Neuronal stem cell (in vitro differentiated cells): ENCODE data around the gene LRRC18.
A peak's percentile ranks its signal among the peaks of the same experiment; 100 is the strongest.

Source experiments
- DNase-seq: peaks from one replicate; pipeline ENCODE4 v3.0.0-alpha.2; 2013; ENCODE audit warnings: low spot score
- H2AFZ ChIP-seq: one replicate; pipeline ENCODE4 v1.6.1; 2013; ENCODE audit warnings: mild to moderate bottlenecking, low read length, inconsistent platforms
- H2AK5ac ChIP-seq: 2 replicates; pipeline ENCODE4 v1.6.1; 2013; ENCODE audit warnings: low read depth, mild to moderate bottlenecking, inconsistent platforms, low read length, moderate library complexity, mixed read lengths
- H2BK120ac ChIP-seq: 2 replicates; pipeline ENCODE4 v1.6.1; 2013; ENCODE audit warnings: low read depth, mild to moderate bottlenecking, inconsistent platforms, low read length, moderate library complexity, mixed read lengths
- H2BK12ac ChIP-seq: one replicate; pipeline ENCODE4 v1.6.1; 2013; ENCODE audit warnings: low read length, inconsistent platforms
- H2BK15ac ChIP-seq: 2 replicates; pipeline ENCODE4 v1.6.1; 2013; ENCODE audit warnings: mild to moderate bottlenecking, low read length, inconsistent platforms, mixed read lengths
- H2BK5ac ChIP-seq: one replicate; pipeline ENCODE4 v1.6.1; 2013; ENCODE audit warnings: inconsistent platforms, mild to moderate bottlenecking, low read length, moderate library complexity
- H3K14ac ChIP-seq: one replicate; pipeline ENCODE4 v1.6.1; 2013; ENCODE audit warnings: low read length, inconsistent platforms
- H3K18ac ChIP-seq: 2 replicates; pipeline ENCODE4 v1.6.1; 2013; ENCODE audit warnings: low read length, inconsistent platforms
- H3K23ac ChIP-seq: 2 replicates; pipeline ENCODE4 v1.6.1; 2013; ENCODE audit warnings: low read depth, mild to moderate bottlenecking, mixed read lengths, low read length, inconsistent platforms; ENCODE audit not compliant: poor library complexity
- H3K27ac ChIP-seq: replicated peaks from 3 replicates; pipeline ENCODE4 v1.5.1; 2013; ENCODE audit warnings: low read length, inconsistent platforms
- H3K27me3 ChIP-seq, 3 experiments: 2 replicates each; pipeline ENCODE4 v1.6.1; 2013; ENCODE audit warnings: low read length in 3 of 3, mild to moderate bottlenecking in 2 of 3, inconsistent platforms in 1 of 3, low read depth in 1 of 3, mixed read lengths in 1 of 3, moderate library complexity in 1 of 3; ENCODE audit not compliant: control insufficient read depth in 3 of 3, insufficient read depth in 3 of 3
- H3K36me3 ChIP-seq, 2 donors: replicated peaks in 1 of 2; 2 replicates each; pipeline ENCODE4 v1.6.1; 2013; ENCODE audit warnings: low read length in 2 of 2; ENCODE audit not compliant: control insufficient read depth in 2 of 2, insufficient read depth in 2 of 2
- H3K4ac ChIP-seq: 2 replicates; pipeline ENCODE4 v1.6.1; 2013; ENCODE audit warnings: inconsistent platforms, mild to moderate bottlenecking, low read length, moderate library complexity
- H3K4me1 ChIP-seq, 2 donors: 1 replicate in 1 of 2; 2 replicates in 1 of 2; pipeline ENCODE4 v1.6.1; 2013; ENCODE audit warnings: low read length in 2 of 2, low read depth in 1 of 2; ENCODE audit not compliant: control insufficient read depth in 2 of 2, insufficient read depth in 1 of 2
- H3K4me2 ChIP-seq: one replicate; pipeline ENCODE4 v1.6.1; 2013; ENCODE audit warnings: mild to moderate bottlenecking, low read length, inconsistent platforms; ENCODE audit not compliant: insufficient read depth, poor library complexity, severe bottlenecking
- H3K4me3 ChIP-seq, 2 donors: 2 replicates each; pipeline ENCODE4 v1.5.1; 2013; ENCODE audit warnings: low read length in 2 of 2, mild to moderate bottlenecking in 2 of 2, inconsistent platforms in 1 of 2, moderate library complexity in 1 of 2
- H3K79me1 ChIP-seq: one replicate; pipeline ENCODE4 v1.6.1; 2013; ENCODE audit warnings: low read depth, mild to moderate bottlenecking, inconsistent platforms, low read length, moderate library complexity
- H3K9ac ChIP-seq: one replicate; pipeline ENCODE4 v1.6.1; 2013; ENCODE audit warnings: mild to moderate bottlenecking, low read depth, low read length, inconsistent platforms; ENCODE audit not compliant: poor library complexity
- H3K9me3 ChIP-seq, 2 donors: replicated peaks in 1 of 2; 2 replicates each; pipeline versions ENCODE3 to v1.6.1; 2013; ENCODE audit warnings: low read length in 2 of 2, mild to moderate bottlenecking in 2 of 2, inconsistent platforms in 1 of 2, low read depth in 1 of 2, mixed read lengths in 1 of 2, moderate library complexity in 1 of 2; ENCODE audit not compliant: control insufficient read depth in 2 of 2, insufficient read depth in 1 of 2
- H4K8ac ChIP-seq: one replicate; pipeline ENCODE4 v1.6.1; 2013; ENCODE audit warnings: low read depth, mild to moderate bottlenecking, inconsistent platforms, low read length, moderate library complexity
- H4K91ac ChIP-seq: one replicate; pipeline ENCODE4 v1.6.1; 2013; ENCODE audit warnings: low read length, low read depth, mild to moderate bottlenecking, inconsistent platforms; ENCODE audit not compliant: poor library complexity
- WGBS, 2 donors: extraction: QIAGEN DNeasy Blood & Tissue Kit; methylation state at CpG; one replicate each; pipeline ENCODE4 v1.1.7; 2013; ENCODE audit warnings: missing lambda C conversion rate in 2 of 2, mixed read lengths in 1 of 2; ENCODE audit not compliant: insufficient read length in 2 of 2, insufficient replicate concordance in 1 of 2; ENCODE audit errors: extremely low coverage in 2 of 2; 5-methylcytosine and 5-hydroxymethylcytosine counted together

The LRRC18 gene

DNA sequence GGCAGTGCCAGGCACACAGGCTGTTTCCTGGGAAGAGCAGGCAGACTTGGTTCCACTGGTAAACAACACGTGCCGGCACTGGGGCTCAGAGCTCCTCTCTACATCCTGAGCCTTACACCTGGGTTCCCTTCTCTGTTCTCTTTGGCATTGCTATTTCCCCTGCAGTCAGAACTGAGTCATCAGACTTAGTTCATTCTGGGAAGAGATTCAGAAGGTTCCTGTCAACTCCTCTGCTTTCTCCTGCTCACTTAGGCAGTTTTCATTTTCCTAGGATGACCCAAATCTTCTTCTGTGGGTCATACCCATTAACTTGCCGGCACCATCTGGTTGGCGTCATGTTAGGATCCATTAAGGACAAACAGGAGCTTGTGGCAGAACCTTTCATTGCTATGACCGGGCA is 33.4 kb upstream of the LRRC18 start:
- H3K36me3 ChIP-seq: no peaks in the 10 kb centered on the region
- no peak overlapping the region for H4K91ac ChIP-seq
- H3K4me1 ChIP-seq: no peaks in the 10 kb centered on the region
- H3K9me3 ChIP-seq: no peaks in the 10 kb centered on the region
- no peak overlapping the region for H3K4me3 ChIP-seq
- no peak overlapping the region for H3K27ac ChIP-seq
- H3K23ac ChIP-seq: no peak overlapping the region
- no peak overlapping the region for H2BK15ac ChIP-seq
- no peak overlapping the region for H3K9ac ChIP-seq
- H2BK120ac ChIP-seq: no peak overlapping the region
- no peak overlapping the region for H2BK5ac ChIP-seq
- H2AK5ac ChIP-seq: no peak overlapping the region
- no peak overlapping the region for H4K8ac ChIP-seq
- no peak overlapping the region for H2BK12ac ChIP-seq
- H3K18ac ChIP-seq: no peak overlapping the region
- no peak overlapping the region for H3K14ac ChIP-seq
- no CpG with 5 or more reads among the region's 5 CpGs for WGBS, 2 donors
- no peak overlapping the region for H3K4me2 ChIP-seq
- no peak overlapping the region for H3K4ac ChIP-seq
- H3K27me3 ChIP-seq: no peaks in the 10 kb centered on the region
- no peak overlapping the region for H2AFZ ChIP-seq
- no peak for DNase-seq
- H3K79me1 ChIP-seq: no peaks in the 10 kb centered on the region

GRCh38 chr10:48970654-48971053 is 31.0 kb upstream of the LRRC18 start:
- Histone ChIP-seq H4K91ac (no peak overlapping the region), H2BK15ac (no peak overlapping the region), H3K23ac (no peak overlapping the region), H3K18ac (no peak overlapping the region), H3K4me1 (no peaks in the 10 kb centered on the region), H2AFZ (no peak overlapping the region), H2BK120ac (no peak overlapping the region), H2BK12ac (no peak overlapping the region), H3K27ac (no peak overlapping the region), H3K9ac (no peak overlapping the region), H4K8ac (no peak overlapping the region), H3K4me2 (no peak overlapping the region), H3K14ac (no peak overlapping the region), H3K4ac (no peak overlapping the region), H3K36me3 (no peaks in the 10 kb centered on the region), H3K4me3 (no peak overlapping the region), H3K27me3 (no peaks in the 10 kb centered on the region), H2AK5ac (no peak overlapping the region), H3K9me3 (no peaks in the 10 kb centered on the region), H3K79me1 (no peaks in the 10 kb centered on the region), H2BK5ac (no peak overlapping the region)
- no peak for DNase-seq
- no CpG with 5 or more reads among the region's 4 CpGs for WGBS, 2 donors

GRCh38 chr10:48970046-48970445 is 30.4 kb upstream of the LRRC18 start:
- Histone ChIP-seq H3K23ac (peak overlapping the region; percentile 8), H2BK15ac (no peak overlapping the region), H3K4me1 (no peaks in the 10 kb centered on the region), H3K14ac (peak overlapping the region; percentile 23), H3K27ac (no peak overlapping the region), H2AK5ac (peak overlapping the region; percentile 45), H2BK12ac (no peak overlapping the region), H3K27me3 (no peaks in the 10 kb centered on the region), H3K4me2 (no peak overlapping the region), H3K18ac (no peak overlapping the region), H4K91ac (no peak overlapping the region), H3K36me3 (no peaks in the 10 kb centered on the region), H3K4me3 (no peak overlapping the region), H2BK120ac (no peak overlapping the region), H2AFZ (no peak overlapping the region), H3K4ac (no peak overlapping the region), H3K9me3 (no peaks in the 10 kb centered on the region), H3K9ac (peak overlapping the region; percentile 10), H2BK5ac (no peak overlapping the region), H4K8ac (no peak overlapping the region), H3K79me1 (no peaks in the 10 kb centered on the region)
- DNase-seq: no peak
- WGBS, 2 donors: no CpG with 5 or more reads among the region's 14 CpGs

- Histone ChIP-seq H2AFZ (no peak overlapping the region), H3K18ac (peak overlapping the region; percentile 13), H4K8ac (no peak overlapping the region), H3K14ac (no peak overlapping the region), H3K9me3 (no peaks in the 10 kb centered on the region), H2BK120ac (no peak overlapping the region), H3K9ac (no peak overlapping the region), H3K79me1 (no peaks in the 10 kb centered on the region), H3K27ac (no peak overlapping the region), H3K4me1 (no peaks in the 10 kb centered on the region), H4K91ac (no peak overlapping the region), H3K23ac (no peak overlapping the region), H3K4ac (no peak overlapping the region), H3K4me3 (no peak overlapping the region), H2AK5ac (no peak overlapping the region), H3K4me2 (no peak overlapping the region), H3K27me3 (no peaks in the 10 kb centered on the region), H3K36me3 (no peaks in the 10 kb centered on the region), H2BK5ac (no peak overlapping the region), H2BK15ac (no peak overlapping the region), H2BK12ac (no peak overlapping the region)
- DNase-seq: no peak
- WGBS, 2 donors: no CpG with 5 or more reads among the region's 3 CpGs
These were observed 28.4 kb upstream of the LRRC18 start for GRCh38 chr10:48968036-48968435.
